Kidney epithelial cell (primary cell): ENCODE measurements around the gene PARP12. TPM values are rescaled to one million over a fixed set of nuclear protein-coding genes. Genes with fewer than 3 reads are reported as not detected.

Experiments
- DNase-seq: peaks from one replicate; pipeline ENCODE4 v3.0.0-alpha.2; 2010; ENCODE audit warnings: low read depth
- H3K27me3 ChIP-seq: 2 replicates; pipeline ENCODE4 v1.6.0; 2011; ENCODE audit warnings: low read length; ENCODE audit not compliant: control insufficient read depth, insufficient read depth
- H3K36me3 ChIP-seq: 2 replicates; pipeline ENCODE4 v1.5.1; 2011; ENCODE audit warnings: low read length; ENCODE audit not compliant: control insufficient read depth, insufficient read depth
- H3K4me3 ChIP-seq: 2 replicates; pipeline ENCODE4 v1.5.1; 2011; ENCODE audit warnings: low read depth, mild to moderate bottlenecking, control low read depth, low read length
- total RNA-seq: library from RNA; depleted of rRNA; stranded (reverse); fragments of >200 nt; gene quantifications from 2 replicates; pipeline ENCODE4 v1.2.3, GENCODE V29; 2015
- TF ChIP-seq, protein P1 (sequence below): IDR thresholded peaks from 2 replicates; pipeline ENCODE4 v1.5.1; 2011; ENCODE audit warnings: mild to moderate bottlenecking, moderate library complexity, low read length, control low read depth, inconsistent platforms; ENCODE audit not compliant: insufficient read depth, poor library complexity, severe bottlenecking

The PARP12 gene
- total RNA-seq, 1 donor from 2014 or later = 43.1 TPM

DNA sequence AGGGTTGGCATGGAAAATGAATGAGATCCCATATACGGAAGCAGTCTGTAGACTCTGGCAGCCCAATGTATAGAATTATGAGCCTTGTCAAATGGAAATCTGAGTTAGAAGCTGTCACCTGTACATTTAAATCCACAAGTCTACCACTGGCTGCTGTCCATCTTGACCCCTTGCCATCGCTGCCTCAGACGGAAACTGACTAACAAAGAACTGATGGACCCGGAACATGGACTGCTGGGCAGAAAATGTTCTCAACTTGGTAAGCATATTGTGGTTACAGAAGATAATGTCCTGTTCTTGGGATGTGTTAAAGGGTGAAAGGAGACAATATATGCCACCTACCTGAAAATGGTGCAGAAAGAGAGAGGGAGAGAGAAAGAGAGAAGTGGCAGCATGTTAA lies 37.5 kb downstream of the PARP12 start:
- H3K36me3 ChIP-seq = peaks cover 3% of the 10 kb centered on the region
- TF ChIP-seq, protein P1, sequence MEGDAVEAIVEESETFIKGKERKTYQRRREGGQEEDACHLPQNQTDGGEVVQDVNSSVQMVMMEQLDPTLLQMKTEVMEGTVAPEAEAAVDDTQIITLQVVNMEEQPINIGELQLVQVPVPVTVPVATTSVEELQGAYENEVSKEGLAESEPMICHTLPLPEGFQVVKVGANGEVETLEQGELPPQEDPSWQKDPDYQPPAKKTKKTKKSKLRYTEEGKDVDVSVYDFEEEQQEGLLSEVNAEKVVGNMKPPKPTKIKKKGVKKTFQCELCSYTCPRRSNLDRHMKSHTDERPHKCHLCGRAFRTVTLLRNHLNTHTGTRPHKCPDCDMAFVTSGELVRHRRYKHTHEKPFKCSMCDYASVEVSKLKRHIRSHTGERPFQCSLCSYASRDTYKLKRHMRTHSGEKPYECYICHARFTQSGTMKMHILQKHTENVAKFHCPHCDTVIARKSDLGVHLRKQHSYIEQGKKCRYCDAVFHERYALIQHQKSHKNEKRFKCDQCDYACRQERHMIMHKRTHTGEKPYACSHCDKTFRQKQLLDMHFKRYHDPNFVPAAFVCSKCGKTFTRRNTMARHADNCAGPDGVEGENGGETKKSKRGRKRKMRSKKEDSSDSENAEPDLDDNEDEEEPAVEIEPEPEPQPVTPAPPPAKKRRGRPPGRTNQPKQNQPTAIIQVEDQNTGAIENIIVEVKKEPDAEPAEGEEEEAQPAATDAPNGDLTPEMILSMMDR = no peak
- DNase-seq = no peak
- no peaks in the 10 kb centered on the region for H3K27me3 ChIP-seq
- H3K4me3 ChIP-seq = no peak overlapping the region

DNA sequence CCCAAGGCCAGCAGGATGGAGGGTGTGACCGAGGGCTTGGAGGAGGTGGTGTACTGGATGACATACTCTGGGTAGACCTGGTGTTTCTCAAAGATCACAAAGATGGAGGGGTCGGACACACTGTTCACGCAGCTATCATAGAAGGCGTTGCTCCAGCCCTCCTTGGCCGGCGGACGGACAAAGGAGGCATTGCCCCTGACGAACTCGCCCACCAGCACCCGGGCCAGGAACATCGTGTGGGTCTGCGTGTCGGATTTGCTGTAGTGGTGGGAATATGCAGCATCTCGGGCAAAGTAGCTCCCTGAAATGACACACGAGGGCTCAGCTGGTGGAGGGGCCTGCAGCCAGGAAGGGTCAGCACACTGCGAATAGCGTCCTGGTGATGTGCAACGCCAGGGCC lies 38.2 kb downstream of the PARP12 start:
- no peak for DNase-seq
- peaks cover 3% of the 10 kb centered on the region for H3K36me3 ChIP-seq
- H3K4me3 ChIP-seq = no peak overlapping the region
- H3K27me3 ChIP-seq = no peaks in the 10 kb centered on the region
- TF ChIP-seq, protein P1 = no peak

DNA sequence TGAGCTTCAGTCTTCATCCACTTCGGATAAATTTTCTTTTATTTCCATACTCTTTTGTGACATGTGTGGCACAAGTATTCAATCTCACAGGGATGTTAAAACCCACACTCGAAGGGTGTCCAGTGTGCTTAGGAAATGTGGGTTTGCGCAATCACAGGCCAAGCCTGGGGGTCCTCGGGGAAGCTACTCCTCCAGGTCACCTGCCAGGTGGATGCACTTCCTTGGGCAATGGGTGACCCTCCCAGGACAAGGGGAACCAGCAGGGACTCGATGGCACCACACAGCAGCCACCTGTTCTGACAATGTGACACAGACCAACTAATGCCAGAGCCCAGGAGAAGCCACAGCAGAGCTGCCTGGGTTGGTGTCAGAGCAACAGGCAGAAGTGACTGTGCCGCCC lies 39.0 kb downstream of the PARP12 start:
- Histone ChIP-seq H3K4me3 (no peak overlapping the region), H3K27me3 (no peaks in the 10 kb centered on the region), H3K36me3 (peaks cover 3% of the 10 kb centered on the region)
- TF ChIP-seq, protein P1 = no peak
- DNase-seq = no peak

DNA sequence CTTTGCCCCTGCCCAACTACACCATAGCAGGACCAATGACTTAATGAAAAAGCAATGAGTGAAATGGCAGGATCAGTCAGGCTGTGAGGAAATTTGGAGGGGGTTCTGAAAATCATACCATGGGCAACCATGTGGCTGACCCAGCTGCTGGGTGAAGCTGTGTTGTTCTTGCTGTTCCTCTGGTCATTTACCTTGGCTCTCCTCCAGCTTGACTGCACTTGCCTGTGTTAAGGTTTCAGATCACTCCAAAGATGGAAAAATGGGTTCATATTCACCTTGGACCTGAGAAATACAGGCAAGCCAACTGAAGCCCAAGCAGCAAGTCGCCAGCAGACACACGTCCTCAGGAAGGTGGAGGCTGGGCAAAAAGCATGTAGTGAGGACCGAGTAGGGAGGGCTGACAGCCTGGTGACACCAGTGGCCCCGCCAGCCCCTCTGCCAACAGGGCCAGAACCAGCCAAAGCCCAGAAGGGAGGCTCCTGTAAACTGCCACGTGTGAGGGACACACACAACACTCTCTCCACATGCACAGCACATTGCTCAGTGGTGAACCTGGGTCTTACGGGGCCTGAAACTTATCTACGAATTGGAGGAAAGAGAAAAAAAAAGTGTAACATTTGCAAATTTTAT lies 40.1 kb downstream of the PARP12 start:
- no peaks in the 10 kb centered on the region for H3K27me3 ChIP-seq
- DNase-seq = no peak

DNA sequence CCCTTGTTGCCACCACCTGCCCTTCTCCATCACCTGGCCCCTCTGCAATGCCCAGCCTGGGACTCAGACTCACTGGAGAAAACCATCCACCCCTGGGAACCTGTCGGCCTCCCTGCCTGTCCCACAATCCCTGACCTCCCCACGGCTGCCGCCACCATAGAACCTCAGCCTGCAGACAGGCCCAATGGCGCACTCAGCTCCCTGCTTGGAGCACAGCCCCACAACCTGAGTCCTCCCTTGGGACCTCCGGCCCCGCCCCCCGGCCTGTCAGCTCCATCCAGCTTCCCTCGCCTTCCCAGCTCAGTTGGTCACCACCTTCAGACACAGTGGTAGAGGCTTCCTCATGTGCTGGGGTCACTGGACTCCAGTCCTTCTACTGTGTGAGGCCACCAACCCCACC lies 41.1 kb downstream of the PARP12 start:
- no peak for DNase-seq
- Histone ChIP-seq H3K36me3 (peaks cover 3% of the 10 kb centered on the region), H3K27me3 (no peaks in the 10 kb centered on the region), H3K4me3 (no peak overlapping the region)
- TF ChIP-seq, protein P1 = no peak

More for the DNA sequence above, 40.1 kb downstream of the PARP12 start:
- Histone ChIP-seq H3K36me3 (peaks cover 3% of the 10 kb centered on the region), H3K4me3 (no peak overlapping the region)
- TF ChIP-seq, protein P1 = no peak

DNA sequence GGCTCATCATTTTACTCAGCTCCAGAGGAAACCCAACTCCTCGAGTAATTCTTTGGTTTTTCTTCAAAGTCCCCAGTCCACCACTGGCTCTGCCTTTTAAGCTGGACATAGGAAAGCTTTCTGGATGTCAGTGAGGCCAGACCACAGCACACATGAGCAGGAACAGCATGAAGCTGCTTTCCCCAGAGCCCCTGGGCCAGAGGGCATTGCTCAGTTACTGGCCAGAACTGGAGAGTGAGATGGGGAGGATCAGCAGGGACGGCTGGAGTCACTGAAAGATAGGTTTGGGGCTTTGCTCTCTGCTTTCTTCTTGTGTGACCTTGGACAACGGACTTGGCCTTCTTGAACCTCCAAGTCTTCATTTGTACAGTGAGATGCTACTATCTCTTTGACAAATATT lies 43.1 kb downstream of the PARP12 start:
- Histone ChIP-seq H3K27me3 (no peaks in the 10 kb centered on the region), H3K4me3 (no peak overlapping the region), H3K36me3 (peaks cover 3% of the 10 kb centered on the region)
- TF ChIP-seq, protein P1 = no peak
- DNase-seq = no peak
